Stimulated activated naive B cell treated with anti-CD40 and anti-IgM and Interleukin-4, amounts not matched to agents 10 μg/mL and 1 μg/mL and 100 μg/mL, for 72 hours (primary cell): Measurements from ENCODE around the gene PPY.

Source experiments
- ATAC-seq, 2 donors: fragments of 150-1000 bp; cut with Tn5 transposase; replicated peaks; 2 replicates each; pipeline ENCODE4 v1.10.0; 2021; ENCODE audit warnings: moderate library complexity in 1 of 2
- DNase-seq: peaks from one replicate; pipeline ENCODE4 v3.0.0; 2021
- H3K27ac Mint-ChIP-seq: one replicate; pipeline ENCODE4 v1.8.0; 2022; ENCODE audit warnings: mild to moderate bottlenecking, mixed read lengths
- H3K27me3 Mint-ChIP-seq, 2 donors: one replicate each; pipeline ENCODE4 v1.8.0; 2022; ENCODE audit warnings: mixed read lengths in 2 of 2
- H3K36me3 Mint-ChIP-seq, 2 donors: one replicate each; pipeline ENCODE4 v1.8.0; 2022; ENCODE audit warnings: mixed read lengths in 2 of 2, mild to moderate bottlenecking in 1 of 2
- H3K4me1 Mint-ChIP-seq, 2 donors: one replicate each; pipeline ENCODE4 v1.8.0; 2022; ENCODE audit warnings: mixed read lengths in 2 of 2, mild to moderate bottlenecking in 1 of 2
- H3K4me3 Mint-ChIP-seq, 2 donors: one replicate each; pipeline ENCODE4 v1.8.0; 2022; ENCODE audit warnings: mild to moderate bottlenecking in 2 of 2, mixed read lengths in 2 of 2, moderate library complexity in 1 of 2
- H3K9me3 Mint-ChIP-seq, 2 donors: one replicate each; pipeline ENCODE4 v1.8.0; 2022; ENCODE audit warnings: mixed read lengths in 2 of 2, mild to moderate bottlenecking in 1 of 2

The PPY gene

GRCh38 chr17:43942051-43942685 lies at the start of gene PPY:
Gene PPY (minus strand): TSS chr17:43942476. CDS start chr17:43941654, 822 bp downstream.
- Mint-ChIP-seq H3K36me3 (no peaks in the 10 kb centered on the region), H3K4me3 (no peak within 1 kb of the TSS), H3K27me3 (peaks cover 44 to 53% of the 10 kb centered on the region in 2 donors), H3K4me1 (peaks cover 8 to 12% of the 10 kb centered on the region in 2 donors), H3K27ac (no peak within 1 kb of the TSS), H3K9me3 (no peaks in the 10 kb centered on the region)
- no peak for ATAC-seq
- DNase-seq = no peak

GRCh38 chr17:43988301-43988700 lies 46.0 kb upstream of the PPY start:
- Mint-ChIP-seq H3K27ac (no peak overlapping the region), H3K27me3 (peaks cover 44 to 45% of the 10 kb centered on the region in 2 donors), H3K4me3 (no peak overlapping the region), H3K36me3 (no peaks in the 10 kb centered on the region), H3K4me1 (peaks cover 0 to 4% of the 10 kb centered on the region in 2 donors), H3K9me3 (no peaks in the 10 kb centered on the region)
- ATAC-seq (no peak), DNase-seq (no peak)

GRCh38 chr17:43987131-43988021 lies 45.1 kb upstream of the PPY start:
- no peak for ATAC-seq
- Mint-ChIP-seq H3K27me3 (peaks cover 54% of the 10 kb centered on the region in 2 donors), H3K27ac (peak overlapping the region; percentile 4), H3K4me1 (peaks cover 0 to 5% of the 10 kb centered on the region in 2 donors), H3K9me3 (no peaks in the 10 kb centered on the region), H3K36me3 (no peaks in the 10 kb centered on the region), H3K4me3 (no peak overlapping the region)
- DNase-seq = no peak

DNA sequence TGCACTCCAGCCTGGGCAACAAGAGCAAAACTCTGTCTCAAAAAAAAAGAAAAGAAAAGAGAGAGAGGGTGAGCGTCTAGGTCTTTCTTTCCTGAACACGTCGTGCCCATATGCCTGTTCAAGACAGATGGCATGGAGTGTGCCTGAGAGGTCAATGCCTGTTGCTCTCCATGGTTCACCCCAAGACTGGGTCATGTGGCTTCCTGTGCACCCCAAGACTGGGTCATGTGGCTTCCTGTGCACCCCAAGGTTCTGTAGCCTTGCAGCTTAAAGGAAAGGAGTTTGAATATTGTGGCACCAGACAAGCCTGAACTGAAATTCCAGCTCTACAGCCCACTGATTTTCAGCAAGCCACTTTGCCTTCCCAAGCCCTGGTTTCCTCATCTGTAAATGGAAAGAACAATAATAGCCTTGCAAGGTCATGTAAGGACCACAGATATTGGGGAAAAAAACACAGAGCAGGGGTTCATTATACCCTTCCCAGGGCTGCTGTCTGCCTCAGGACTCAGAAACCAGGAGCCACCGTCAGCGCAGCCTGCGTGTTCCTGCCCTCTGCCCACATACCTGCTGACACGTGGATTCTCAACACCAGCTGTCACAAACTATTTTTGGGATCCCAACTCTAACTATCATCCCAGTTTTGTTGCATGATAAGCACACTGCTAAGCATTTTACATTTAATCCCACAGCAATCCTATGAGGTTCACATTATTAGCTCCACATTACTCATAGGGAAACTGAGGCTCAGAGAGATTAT lies 44.1 kb upstream of the PPY start:
- ATAC-seq = no peak
- DNase-seq = no peak
- no peak overlapping the region for H3K4me3 Mint-ChIP-seq
- H3K9me3 Mint-ChIP-seq = no peaks in the 10 kb centered on the region
- no peaks in the 10 kb centered on the region for H3K36me3 Mint-ChIP-seq
- H3K27me3 Mint-ChIP-seq = peaks cover 60 to 62% of the 10 kb centered on the region in 2 donors
- no peak overlapping the region for H3K27ac Mint-ChIP-seq
- peaks cover 0 to 5% of the 10 kb centered on the region in 2 donors for H3K4me1 Mint-ChIP-seq

GRCh38 chr17:43984521-43984920 lies 42.2 kb upstream of the PPY start:
- H3K27me3 Mint-ChIP-seq = peaks cover 68 to 69% of the 10 kb centered on the region in 2 donors
- H3K27ac Mint-ChIP-seq = no peak overlapping the region
- ATAC-seq (no peak), DNase-seq (no peak)
- peak overlapping the region; percentile 32 to 64 for H3K4me3 Mint-ChIP-seq
- H3K9me3 Mint-ChIP-seq = no peaks in the 10 kb centered on the region
- H3K4me1 Mint-ChIP-seq = peaks cover 0 to 5% of the 10 kb centered on the region in 2 donors
- no peaks in the 10 kb centered on the region for H3K36me3 Mint-ChIP-seq

- Mint-ChIP-seq H3K4me3 (peak overlapping the region; percentile 62 to 64), H3K27ac (no peak overlapping the region), H3K36me3 (no peaks in the 10 kb centered on the region), H3K4me1 (peaks cover 0 to 5% of the 10 kb centered on the region in 2 donors), H3K27me3 (peaks cover 67 to 72% of the 10 kb centered on the region in 2 donors), H3K9me3 (no peaks in the 10 kb centered on the region)
- DNase-seq (no peak), ATAC-seq (peak; percentile 31 to 34)
Measured at GRCh38 chr17:43983515-43984411, 41.5 kb upstream of the PPY start.

DNA sequence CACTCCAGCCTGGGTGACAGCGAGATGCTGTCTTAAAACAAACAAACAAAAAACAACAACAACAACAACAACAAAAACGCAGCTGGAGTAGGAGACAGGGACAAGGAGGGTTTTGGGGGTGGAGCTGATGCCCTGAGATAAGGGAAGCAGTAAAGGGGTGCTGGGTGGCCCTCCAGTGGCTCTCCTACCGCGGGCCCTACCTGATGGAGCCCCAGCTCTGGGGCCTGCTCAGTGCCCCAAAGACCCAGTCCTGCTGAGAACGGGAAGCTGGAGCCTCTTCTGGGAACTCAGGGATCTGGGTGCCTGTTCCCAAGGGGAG lies 40.9 kb upstream of the PPY start:
- no peaks in the 10 kb centered on the region for H3K9me3 Mint-ChIP-seq
- peaks cover 0 to 5% of the 10 kb centered on the region in 2 donors for H3K4me1 Mint-ChIP-seq
- no peak for DNase-seq

DNA sequence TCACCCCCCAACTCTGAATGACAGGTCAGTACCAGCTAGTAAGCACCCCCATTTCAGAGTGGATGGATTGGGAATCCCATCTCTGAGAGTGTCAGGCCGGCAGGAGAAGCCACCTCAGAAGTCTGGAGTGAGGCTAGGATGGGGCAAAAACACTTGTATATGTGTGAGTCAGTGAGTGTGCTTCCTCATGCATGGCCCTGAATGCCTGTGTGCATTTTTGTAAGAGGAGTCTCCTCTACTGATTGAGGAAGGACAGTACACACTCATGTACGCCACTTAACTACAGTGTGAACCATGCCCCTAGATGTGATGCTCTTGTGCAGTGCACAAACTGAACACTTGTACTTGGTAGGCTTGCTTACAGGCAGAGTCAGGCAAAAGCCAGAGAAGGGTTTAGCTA lies 39.9 kb upstream of the PPY start:
- H3K27ac Mint-ChIP-seq = peak overlapping the region; percentile 20
- peaks cover 57 to 67% of the 10 kb centered on the region in 2 donors for H3K27me3 Mint-ChIP-seq
- H3K4me3 Mint-ChIP-seq = no peak overlapping the region
- ATAC-seq = no peak
- H3K9me3 Mint-ChIP-seq = no peaks in the 10 kb centered on the region
- no peaks in the 10 kb centered on the region for H3K36me3 Mint-ChIP-seq
- no peak for DNase-seq
- H3K4me1 Mint-ChIP-seq = peaks cover 0 to 5% of the 10 kb centered on the region in 2 donors

More for the DNA sequence above, 40.9 kb upstream of the PPY start:
- ATAC-seq = no peak
- Mint-ChIP-seq H3K36me3 (no peaks in the 10 kb centered on the region), H3K27me3 (peaks cover 63 to 72% of the 10 kb centered on the region in 2 donors), H3K27ac (no peak overlapping the region), H3K4me3 (no peak overlapping the region)

GRCh38 chr17:43979671-43980070 lies 37.4 kb upstream of the PPY start:
- H3K4me3 Mint-ChIP-seq = no peak overlapping the region
- H3K4me1 Mint-ChIP-seq = peaks cover 0 to 5% of the 10 kb centered on the region in 2 donors
- no peak overlapping the region for H3K27ac Mint-ChIP-seq
- ATAC-seq = no peak
- DNase-seq = no peak
- peaks cover 39 to 55% of the 10 kb centered on the region in 2 donors for H3K27me3 Mint-ChIP-seq
- H3K9me3 Mint-ChIP-seq = no peaks in the 10 kb centered on the region
- no peaks in the 10 kb centered on the region for H3K36me3 Mint-ChIP-seq

DNA sequence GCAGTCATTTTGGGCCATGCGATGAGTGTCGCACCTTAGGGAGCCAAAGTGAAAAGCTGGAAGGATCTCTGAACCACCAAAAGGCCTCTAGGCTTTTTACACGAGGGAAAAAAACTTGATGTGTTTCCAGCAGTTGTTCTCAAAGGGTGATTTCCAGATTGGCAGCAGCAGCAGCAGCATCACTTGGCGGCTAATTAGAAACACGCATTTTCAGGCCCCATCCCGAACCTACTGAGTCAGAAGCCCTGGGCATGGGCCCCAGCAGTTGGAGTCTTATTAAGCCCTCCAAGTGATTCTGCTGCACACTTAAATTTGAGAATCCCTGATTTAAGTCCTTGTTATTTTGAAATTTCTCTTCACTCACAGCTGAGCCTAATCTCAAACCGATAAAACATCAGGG lies 36.7 kb upstream of the PPY start:
- no peak overlapping the region for H3K27ac Mint-ChIP-seq
- H3K4me3 Mint-ChIP-seq = no peak overlapping the region
- H3K4me1 Mint-ChIP-seq = peaks cover 0 to 5% of the 10 kb centered on the region in 2 donors
- H3K9me3 Mint-ChIP-seq = no peaks in the 10 kb centered on the region
- DNase-seq (no peak), ATAC-seq (no peak)
- H3K27me3 Mint-ChIP-seq = peaks cover 37 to 54% of the 10 kb centered on the region in 2 donors
- no peaks in the 10 kb centered on the region for H3K36me3 Mint-ChIP-seq

GRCh38 chr17:43978078-43978477 lies 35.8 kb upstream of the PPY start:
- H3K4me3 Mint-ChIP-seq = no peak overlapping the region
- H3K36me3 Mint-ChIP-seq = no peaks in the 10 kb centered on the region
- DNase-seq (no peak), ATAC-seq (no peak)
- no peak overlapping the region for H3K27ac Mint-ChIP-seq
- H3K4me1 Mint-ChIP-seq = no peaks in the 10 kb centered on the region
- H3K9me3 Mint-ChIP-seq = no peaks in the 10 kb centered on the region
- peaks cover 34 to 48% of the 10 kb centered on the region in 2 donors for H3K27me3 Mint-ChIP-seq

GRCh38 chr17:43976963-43977837 lies 34.9 kb upstream of the PPY start:
- Mint-ChIP-seq H3K27me3 (peaks cover 25 to 39% of the 10 kb centered on the region in 2 donors), H3K4me3 (no peak overlapping the region), H3K27ac (no peak overlapping the region), H3K9me3 (no peaks in the 10 kb centered on the region), H3K4me1 (no peaks in the 10 kb centered on the region), H3K36me3 (no peaks in the 10 kb centered on the region)
- ATAC-seq (no peak), DNase-seq (no peak)

DNA sequence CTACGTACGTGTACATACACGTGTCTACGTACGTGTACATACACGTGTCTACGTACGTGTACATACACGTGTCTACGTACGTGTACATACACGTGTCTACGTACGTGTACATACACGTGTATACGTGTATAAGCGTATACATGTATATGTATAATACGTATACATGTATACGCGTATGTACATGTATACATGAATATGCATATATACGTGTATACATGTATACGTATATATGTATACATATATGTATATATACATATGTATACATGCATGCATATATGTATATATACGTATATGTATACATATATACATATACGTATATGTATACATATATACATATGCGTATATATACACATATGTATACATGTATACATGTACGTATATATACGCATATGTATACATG lies 33.6 kb upstream of the PPY start:
- Mint-ChIP-seq H3K4me3 (no peak overlapping the region), H3K4me1 (no peaks in the 10 kb centered on the region), H3K27me3 (peaks cover 16 to 33% of the 10 kb centered on the region in 2 donors), H3K9me3 (no peaks in the 10 kb centered on the region), H3K36me3 (no peaks in the 10 kb centered on the region), H3K27ac (no peak overlapping the region)
- ATAC-seq = no peak
- DNase-seq = no peak
